Measurements from ENCODE around the gene TAF1L. TPM values are rescaled to one million over a fixed set of nuclear protein-coding genes. Genes with fewer than 3 reads are reported as not detected.
"Not testable (repeated sequence)": the region's sequence is repeated elsewhere in the genome, so short reads cannot be mapped to it uniquely, and the experiment has no call there.

The TAF1L gene
- polyA plus RNA-seq, 4 donors: 0.03 TPM; not detected in 3

DNA sequence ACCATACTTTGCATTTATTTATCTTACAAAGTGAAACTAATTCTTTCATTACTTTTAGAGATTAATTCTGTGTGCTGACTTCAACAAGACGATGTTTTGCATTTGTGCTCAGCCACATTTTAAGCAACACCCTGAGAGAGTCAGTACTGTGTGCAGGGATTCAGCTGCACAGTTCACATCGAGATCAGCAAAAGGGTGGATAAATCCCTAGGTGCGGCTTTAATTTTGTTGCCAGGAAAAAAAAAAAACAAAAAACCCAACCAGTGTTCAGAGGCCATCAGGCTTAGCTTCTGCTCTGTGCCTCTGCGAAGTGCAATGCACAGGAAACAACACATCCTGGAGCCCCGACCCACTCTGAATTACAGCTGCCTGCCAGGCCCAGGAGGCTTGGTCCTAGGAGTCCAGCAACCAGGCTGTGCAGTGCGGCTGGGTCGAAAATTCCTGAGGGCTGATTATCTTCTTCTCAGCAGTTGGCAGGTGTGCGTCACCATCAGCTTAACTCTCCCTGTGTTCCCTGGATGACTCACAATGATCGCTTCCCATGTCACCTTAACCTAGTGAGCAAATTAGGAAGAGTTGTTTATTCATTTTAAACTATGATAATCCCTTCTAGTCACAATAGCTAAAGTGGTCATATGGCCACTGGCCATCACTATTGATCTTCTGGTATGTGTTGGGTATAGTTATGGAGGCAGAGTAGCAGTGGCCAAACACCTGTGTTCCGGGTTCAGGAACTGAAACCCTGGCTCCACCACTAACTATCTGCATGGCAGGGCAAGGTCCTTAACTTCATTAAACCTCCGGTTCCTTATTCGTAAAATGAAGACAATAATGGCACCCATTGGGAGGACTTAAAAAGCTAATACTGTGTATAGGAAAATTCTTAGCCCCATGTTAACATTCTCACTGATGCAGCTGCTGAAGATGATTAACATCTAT is 31.3 kb downstream of the TAF1L start:
- Histone ChIP-seq H3K4me1 (ENCODE audit: control insufficient read depth in 3 of 3, insufficient read depth in 2 of 3, low read depth in 1 of 3, low read length in 2 of 3) (no peaks in the 10 kb centered on the region), H3K4me3 (ENCODE audit: low read depth in 1 of 3, low read length in 3 of 3) (no peak overlapping the region), H3K27ac (ENCODE audit: low read depth in 1 of 3, low read length in 2 of 3) (no peak overlapping the region), H3K9me3 (ENCODE audit: control insufficient read depth in 2 of 2, insufficient read depth in 1 of 2, low read depth in 1 of 2, low read length in 1 of 2) (peaks cover 0 to 3% of the 10 kb centered on the region in 2 donors), H3K27me3 (ENCODE audit: control insufficient read depth in 3 of 3, insufficient read depth in 3 of 3, low read length in 3 of 3) (peaks cover 0 to 2% (median 0%) of the 10 kb centered on the region in 3 donors), H3K36me3 (ENCODE audit: control insufficient read depth in 3 of 3, insufficient read depth in 2 of 3, low read depth in 1 of 3, low read length in 3 of 3) (no peaks in the 10 kb centered on the region)
- WGBS, 3 donors: 48 to 64% (median 58%) methylated on average over 12 of the region's 12 CpGs
- DNase-seq (peak in 1 of 2 donors; percentile 33), FAIRE-seq (no peak)

DNA sequence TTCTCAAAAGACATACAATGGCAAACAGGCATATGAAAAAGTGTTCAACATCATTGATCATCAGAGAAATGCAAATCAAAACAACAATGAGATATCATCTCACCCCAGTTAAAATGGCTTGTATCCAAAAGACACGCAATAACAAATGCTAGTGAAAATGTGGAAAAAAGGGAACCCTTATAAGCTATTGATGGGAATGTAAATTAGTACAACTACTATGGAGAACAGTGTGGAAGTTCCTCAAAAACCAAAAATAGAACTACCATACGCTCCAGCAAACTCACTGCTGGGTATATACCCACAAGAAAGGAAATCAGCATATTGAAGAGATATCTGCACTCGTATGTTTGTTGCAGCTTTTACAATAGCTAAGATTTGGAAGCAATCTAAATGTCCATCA is 36.4 kb downstream of the TAF1L start:
- not testable (repeated sequence) for H3K9me3 ChIP-seq (ENCODE audit: control insufficient read depth in 2 of 2, insufficient read depth in 1 of 2, low read depth in 1 of 2, low read length in 1 of 2); H3K4me3 ChIP-seq (ENCODE audit: low read depth in 1 of 3, low read length in 3 of 3); H3K27me3 ChIP-seq (ENCODE audit: control insufficient read depth in 3 of 3, insufficient read depth in 3 of 3, low read length in 3 of 3); H3K4me1 ChIP-seq (ENCODE audit: control insufficient read depth in 3 of 3, insufficient read depth in 2 of 3, low read depth in 1 of 3, low read length in 2 of 3); DNase-seq; H3K27ac ChIP-seq (ENCODE audit: low read depth in 1 of 3, low read length in 2 of 3); FAIRE-seq; H3K36me3 ChIP-seq (ENCODE audit: control insufficient read depth in 3 of 3, insufficient read depth in 2 of 3, low read depth in 1 of 3, low read length in 3 of 3)
- 68 to 80% (median 70%) methylated on average over 3 of the region's 3 CpGs for WGBS, 3 donors

DNA sequence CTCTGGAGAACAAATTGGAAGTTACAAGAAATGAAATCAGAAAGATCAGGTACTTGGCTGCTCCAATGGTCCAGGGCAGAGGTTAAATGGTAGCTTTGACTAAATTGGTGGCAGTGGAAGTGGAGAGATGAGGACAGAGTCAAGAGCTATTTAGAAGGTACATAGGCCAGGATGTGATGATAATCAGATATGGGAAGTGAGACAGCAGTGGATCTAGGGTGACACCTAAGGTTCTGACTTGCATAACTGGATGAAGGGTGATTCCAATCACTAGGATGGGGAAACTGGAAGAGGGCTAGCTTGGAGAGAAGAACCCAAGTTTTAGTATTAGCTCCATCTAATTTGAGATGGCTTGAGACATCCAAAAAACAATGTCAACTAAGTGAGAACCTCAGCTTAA is 38.5 kb downstream of the TAF1L start:
- no peaks in the 10 kb centered on the region for H3K4me1 ChIP-seq (ENCODE audit: control insufficient read depth in 3 of 3, insufficient read depth in 2 of 3, low read depth in 1 of 3, low read length in 2 of 3)
- FAIRE-seq: no peak
- H3K4me3 ChIP-seq (ENCODE audit: low read depth in 1 of 3, low read length in 3 of 3): no peak overlapping the region

GRCh38 chr9:32596096-32596865 is 39.2 kb downstream of the TAF1L start:
- H3K27ac ChIP-seq (ENCODE audit: low read depth in 1 of 3, low read length in 2 of 3): no peak overlapping the region
- H3K4me1 ChIP-seq (ENCODE audit: control insufficient read depth in 3 of 3, insufficient read depth in 2 of 3, low read depth in 1 of 3, low read length in 2 of 3): no peaks in the 10 kb centered on the region
- no peaks in the 10 kb centered on the region for H3K36me3 ChIP-seq (ENCODE audit: control insufficient read depth in 3 of 3, insufficient read depth in 2 of 3, low read depth in 1 of 3, low read length in 3 of 3)
- WGBS, 3 donors: 65 to 70% (median 68%) methylated on average over 4 of the region's 4 CpGs
- no peak for DNase-seq
- H3K27me3 ChIP-seq (ENCODE audit: control insufficient read depth in 3 of 3, insufficient read depth in 3 of 3, low read length in 3 of 3): no peaks in the 10 kb centered on the region
- no peak for FAIRE-seq
- no peaks in the 10 kb centered on the region for H3K9me3 ChIP-seq (ENCODE audit: control insufficient read depth in 2 of 2, insufficient read depth in 1 of 2, low read depth in 1 of 2, low read length in 1 of 2)
- H3K4me3 ChIP-seq (ENCODE audit: low read depth in 1 of 3, low read length in 3 of 3): no peak overlapping the region

More for the DNA sequence above, 38.5 kb downstream of the TAF1L start:
- Histone ChIP-seq H3K9me3 (ENCODE audit: control insufficient read depth in 2 of 2, insufficient read depth in 1 of 2, low read depth in 1 of 2, low read length in 1 of 2) (no peaks in the 10 kb centered on the region), H3K36me3 (ENCODE audit: control insufficient read depth in 3 of 3, insufficient read depth in 2 of 3, low read depth in 1 of 3, low read length in 3 of 3) (no peaks in the 10 kb centered on the region), H3K27ac (ENCODE audit: low read depth in 1 of 3, low read length in 2 of 3) (no peak overlapping the region), H3K27me3 (ENCODE audit: control insufficient read depth in 3 of 3, insufficient read depth in 3 of 3, low read length in 3 of 3) (no peaks in the 10 kb centered on the region)
- DNase-seq: no peak

- H3K4me1 ChIP-seq (ENCODE audit: control insufficient read depth in 3 of 3, insufficient read depth in 2 of 3, low read depth in 1 of 3, low read length in 2 of 3): no peaks in the 10 kb centered on the region
- FAIRE-seq (no peak), DNase-seq (no peak)
- H3K36me3 ChIP-seq (ENCODE audit: control insufficient read depth in 3 of 3, insufficient read depth in 2 of 3, low read depth in 1 of 3, low read length in 3 of 3): no peaks in the 10 kb centered on the region
- no peaks in the 10 kb centered on the region for H3K9me3 ChIP-seq (ENCODE audit: control insufficient read depth in 2 of 2, insufficient read depth in 1 of 2, low read depth in 1 of 2, low read length in 1 of 2)
- no peaks in the 10 kb centered on the region for H3K27me3 ChIP-seq (ENCODE audit: control insufficient read depth in 3 of 3, insufficient read depth in 3 of 3, low read length in 3 of 3)
- H3K4me3 ChIP-seq (ENCODE audit: low read depth in 1 of 3, low read length in 3 of 3): no peak overlapping the region
- WGBS, 3 donors: 61 to 86% (median 75%) methylated on average over 1 of the region's 1 CpG
- H3K27ac ChIP-seq (ENCODE audit: low read depth in 1 of 3, low read length in 2 of 3): no peak overlapping the region
Measured at GRCh38 chr9:32590898-32591297, 44.6 kb downstream of the TAF1L start.

DNA sequence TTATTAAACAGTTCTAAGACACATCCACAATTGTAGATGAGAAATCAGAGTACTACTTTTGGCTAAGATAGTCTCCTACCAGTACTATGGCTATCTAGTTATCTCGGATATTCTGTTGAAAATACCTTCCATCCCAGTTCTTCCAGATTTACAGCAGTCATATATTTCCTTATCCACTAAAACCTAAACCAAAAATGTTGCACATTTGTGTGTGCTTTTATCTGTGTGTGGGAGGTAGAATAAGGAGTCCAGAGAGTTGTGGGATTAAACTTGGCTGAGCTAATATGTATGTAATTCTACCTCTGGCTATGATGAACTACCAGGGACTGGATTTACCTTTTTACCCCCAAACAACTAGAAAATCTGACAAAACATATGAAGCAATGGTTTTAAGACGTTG is 45.0 kb downstream of the TAF1L start:
- Histone ChIP-seq H3K4me1 (ENCODE audit: control insufficient read depth in 3 of 3, insufficient read depth in 2 of 3, low read depth in 1 of 3, low read length in 2 of 3) (no peaks in the 10 kb centered on the region), H3K4me3 (ENCODE audit: low read depth in 1 of 3, low read length in 3 of 3) (no peak overlapping the region), H3K27ac (ENCODE audit: low read depth in 1 of 3, low read length in 2 of 3) (no peak overlapping the region), H3K9me3 (ENCODE audit: control insufficient read depth in 2 of 2, insufficient read depth in 1 of 2, low read depth in 1 of 2, low read length in 1 of 2) (no peaks in the 10 kb centered on the region), H3K36me3 (ENCODE audit: control insufficient read depth in 3 of 3, insufficient read depth in 2 of 3, low read depth in 1 of 3, low read length in 3 of 3) (no peaks in the 10 kb centered on the region), H3K27me3 (ENCODE audit: control insufficient read depth in 3 of 3, insufficient read depth in 3 of 3, low read length in 3 of 3) (no peaks in the 10 kb centered on the region)
- WGBS, 3 donors: 29 to 49% (median 46%) methylated on average over 2 of the region's 2 CpGs
- DNase-seq (no peak), FAIRE-seq (no peak)

GRCh38 chr9:32589083-32589723 is 46.3 kb downstream of the TAF1L start:
- DNase-seq (peak; percentile 25 to 28), FAIRE-seq (no peak)
- no peak overlapping the region for H3K27ac ChIP-seq (ENCODE audit: low read depth in 1 of 3, low read length in 2 of 3)
- H3K36me3 ChIP-seq (ENCODE audit: control insufficient read depth in 3 of 3, insufficient read depth in 2 of 3, low read depth in 1 of 3, low read length in 3 of 3): no peaks in the 10 kb centered on the region
- no peaks in the 10 kb centered on the region for H3K9me3 ChIP-seq (ENCODE audit: control insufficient read depth in 2 of 2, insufficient read depth in 1 of 2, low read depth in 1 of 2, low read length in 1 of 2)
- no peaks in the 10 kb centered on the region for H3K27me3 ChIP-seq (ENCODE audit: control insufficient read depth in 3 of 3, insufficient read depth in 3 of 3, low read length in 3 of 3)
- no peaks in the 10 kb centered on the region for H3K4me1 ChIP-seq (ENCODE audit: control insufficient read depth in 3 of 3, insufficient read depth in 2 of 3, low read depth in 1 of 3, low read length in 2 of 3)
- H3K4me3 ChIP-seq (ENCODE audit: low read depth in 1 of 3, low read length in 3 of 3): no peak overlapping the region
- WGBS, 3 donors: 45 to 50% (median 49%) methylated on average over 6 of the region's 6 CpGs

DNA sequence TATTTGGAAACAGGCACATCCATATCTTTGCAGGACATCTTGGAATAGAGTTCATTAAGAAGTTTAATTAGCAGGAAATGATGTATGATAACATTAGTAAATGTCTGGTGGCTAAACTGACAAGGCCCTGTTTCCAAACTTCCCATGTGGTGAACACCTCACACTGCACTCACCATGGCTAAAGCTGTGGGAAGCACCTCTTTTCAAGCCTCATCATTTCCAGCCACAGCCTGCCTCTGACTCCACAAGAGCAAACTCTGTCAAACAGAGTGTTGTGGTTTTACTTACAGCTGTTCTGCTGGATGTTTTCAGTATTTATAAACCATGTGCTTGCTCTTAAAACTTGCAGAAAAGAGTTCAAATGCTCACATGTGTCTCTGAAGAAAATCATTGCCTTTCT is 47.6 kb downstream of the TAF1L start:
- Histone ChIP-seq H3K27ac (ENCODE audit: low read depth in 1 of 3, low read length in 2 of 3) (no peak overlapping the region), H3K4me1 (ENCODE audit: control insufficient read depth in 3 of 3, insufficient read depth in 2 of 3, low read depth in 1 of 3, low read length in 2 of 3) (no peaks in the 10 kb centered on the region), H3K4me3 (ENCODE audit: low read depth in 1 of 3, low read length in 3 of 3) (no peak overlapping the region), H3K36me3 (ENCODE audit: control insufficient read depth in 3 of 3, insufficient read depth in 2 of 3, low read depth in 1 of 3, low read length in 3 of 3) (no peaks in the 10 kb centered on the region), H3K27me3 (ENCODE audit: control insufficient read depth in 3 of 3, insufficient read depth in 3 of 3, low read length in 3 of 3) (no peaks in the 10 kb centered on the region), H3K9me3 (ENCODE audit: control insufficient read depth in 2 of 2, insufficient read depth in 1 of 2, low read depth in 1 of 2, low read length in 1 of 2) (no peaks in the 10 kb centered on the region)
- FAIRE-seq: no peak
- no peak for DNase-seq

Data from small intestine (tissue), 7 donors.